Endothelial cell of umbilical vein (primary cell): ENCODE measurements around the gene SEMA6A. TPM values are rescaled to one million over a fixed set of nuclear protein-coding genes. Genes with fewer than 3 reads are reported as not detected.

Source experiments
- BruUV-seq: library from RNA; stranded (reverse); fragments of 400-500 nt; replicated peaks from 2 replicates; lab custom pipeline; 2021; lab: Mats Ljungman, UMichigan
- CTCF ChIA-PET: fragments of 300-600, 350-600 bp; sonication (Branson Sonifier 250); formaldehyde crosslinking; loops from one replicate; lab custom pipeline; 2021; ENCODE audit warnings: antibody characterized with exemption, inconsistent platforms; lab: Charles Lee
- POLR2A ChIA-PET: fragments of 300-600, 350-600 bp; sonication (Branson Sonifier 250); formaldehyde crosslinking; loops from one replicate; lab custom pipeline; 2021; ENCODE audit warnings: antibody characterized with exemption, inconsistent platforms; lab: Charles Lee
- DNase-seq: peaks from one replicate; pipeline ENCODE4 v3.0.0-alpha.2; 2011; ENCODE audit warnings: low read depth, low spot score
- FAIRE-seq: peaks from 2 replicates; lab custom pipeline; 2011; peaks lifted over from hg19 to GRCh38; lab: Jason Lieb, UNC
- H2AFZ ChIP-seq: 2 replicates; pipeline ENCODE4 v1.6.0; 2012; ENCODE audit warnings: low read depth, low read length, control low read depth, inconsistent platforms
- H3K27ac ChIP-seq: 2 replicates; pipeline ENCODE4 v1.5.1; 2011; ENCODE audit warnings: low read depth, mild to moderate bottlenecking, control low read depth, low read length, moderate library complexity; ENCODE audit not compliant: insufficient read depth
- H3K27me3 ChIP-seq, 2 experiments: 2 replicates each; pipeline versions ENCODE4 v1.6.0 to v1.6.1; 2011; ENCODE audit warnings: low read length in 2 of 2, mixed read lengths in 1 of 2; ENCODE audit not compliant: control insufficient read depth in 2 of 2, insufficient read depth in 2 of 2
- H3K36me3 ChIP-seq, 2 experiments: 2 replicates in 1 of 2; 3 replicates in 1 of 2; pipeline ENCODE4 v1.5.1; 2011; ENCODE audit warnings: low read length in 2 of 2, mild to moderate bottlenecking in 1 of 2, moderate library complexity in 1 of 2; ENCODE audit not compliant: control insufficient read depth in 2 of 2, insufficient read depth in 2 of 2; ENCODE audit errors: extremely low read depth in 1 of 2
- H3K4me1 ChIP-seq: 3 replicates; pipeline ENCODE4 v1.5.1; 2011; ENCODE audit warnings: mild to moderate bottlenecking, low read length; ENCODE audit not compliant: control insufficient read depth, insufficient read depth; ENCODE audit errors: extremely low read depth
- H3K4me2 ChIP-seq: 2 replicates; pipeline ENCODE4 v1.6.1; 2011; ENCODE audit warnings: low read length, control low read depth, mixed read lengths; ENCODE audit not compliant: insufficient read depth
- H3K4me3 ChIP-seq, 3 experiments: fragments of 200-600 bp in 1 of 3; sonication (generic), shearing (Covaris generic) in 1 of 3; replicated peaks in 1 of 3; 2 replicates each; pipeline ENCODE4 v1.5.1; 2011 to 2016; ENCODE audit warnings: control low read depth in 3 of 3, low read length in 3 of 3, mild to moderate bottlenecking in 2 of 3, inconsistent platforms in 1 of 3, low read depth in 1 of 3, moderate library complexity in 1 of 3; ENCODE audit not compliant: insufficient read depth in 1 of 3
- H3K79me2 ChIP-seq: 2 replicates; pipeline ENCODE4 v1.6.0; 2012; ENCODE audit warnings: low read length, inconsistent platforms; ENCODE audit not compliant: control insufficient read depth, insufficient read depth
- H3K9ac ChIP-seq: replicated peaks from 2 replicates; pipeline ENCODE3; 2011; ENCODE audit warnings: low read length, control low read depth; ENCODE audit not compliant: insufficient read depth; ENCODE audit errors: extremely low read depth
- H3K9me1 ChIP-seq: replicated peaks from 3 replicates; pipeline ENCODE4 v1.6.0; 2011; ENCODE audit warnings: mild to moderate bottlenecking, low read length; ENCODE audit not compliant: control insufficient read depth, insufficient read depth; ENCODE audit errors: extremely low read depth
- H3K9me3 ChIP-seq: replicated peaks from 2 replicates; pipeline ENCODE4 v1.5.1; 2012; ENCODE audit warnings: low read length, inconsistent platforms; ENCODE audit not compliant: control insufficient read depth, insufficient read depth
- H4K20me1 ChIP-seq: replicated peaks from 2 replicates; pipeline ENCODE3; 2011; ENCODE audit warnings: mild to moderate bottlenecking, low read length; ENCODE audit not compliant: control insufficient read depth, insufficient read depth; ENCODE audit errors: extremely low read depth
- CTCF ChIP-seq, 2 donors: IDR thresholded peaks; 1 replicate in 1 of 2; 2 replicates in 1 of 2; pipeline ENCODE4 v1.5.1; 2011; ENCODE audit warnings: low read length in 2 of 2, mild to moderate bottlenecking in 2 of 2, moderate library complexity in 2 of 2, control low read depth in 1 of 2, inconsistent platforms in 1 of 2, low read depth in 1 of 2; ENCODE audit not compliant: insufficient read depth in 1 of 2; ENCODE audit errors: extremely low read depth in 1 of 2
- EZH2 ChIP-seq: IDR thresholded peaks from 2 replicates; pipeline ENCODE4 v1.6.1; 2012; ENCODE audit warnings: borderline replicate concordance, low read depth, mild to moderate bottlenecking, moderate library complexity, low read length, inconsistent platforms; ENCODE audit not compliant: severe bottlenecking
- GATA2 ChIP-seq: IDR thresholded peaks from 2 replicates; pipeline ENCODE4 v1.7.0; 2011; ENCODE audit warnings: low read depth, mild to moderate bottlenecking, moderate library complexity, mixed read lengths, low read length; ENCODE audit not compliant: insufficient read length, insufficient read depth
- JUN ChIP-seq: IDR thresholded peaks from 2 replicates; pipeline ENCODE4 v1.6.1; 2011; ENCODE audit warnings: borderline replicate concordance, low read depth; ENCODE audit not compliant: insufficient read length, insufficient read depth
- MAX ChIP-seq: IDR thresholded peaks from 2 replicates; pipeline ENCODE4 v1.6.1; 2011; ENCODE audit not compliant: insufficient read depth, insufficient read length
- MYC ChIP-seq: IDR thresholded peaks from one replicate; pipeline ENCODE4 v1.6.1; 2011; ENCODE audit warnings: mild to moderate bottlenecking, low read depth, low read length
- POLR2A ChIP-seq: IDR thresholded peaks from 2 replicates; pipeline ENCODE4 v1.6.1; 2012; ENCODE audit warnings: low read depth, mild to moderate bottlenecking, control low read depth, low read length
- dilution Hi-C: fragments of 300-500 bp; cut with MboI; formaldehyde crosslinking; loops from one replicate; pipeline ENCODE4 v1.15.0; 2019; ENCODE audit warnings: low sequenced_read_pairs; ENCODE audit not compliant: extremely low pct_ligation_motif_present
- intact Hi-C: fragments of 100-400 bp; cut with micrococcal nuclease; formaldehyde crosslinking; loops from one replicate; pipeline ENCODE4 v1.10.0; 2022
- polyA plus RNA-seq, 4 experiments: library from polyadenylated mRNA; depleted of rRNA in 3 of 4; stranded (reverse) in 3 of 4; unstranded in 1 of 4; fragments of >200 nt; gene quantifications; 2 replicates each; pipeline versions ENCODE4 v1.2.1 to v1.2.3, GENCODE V29; 2011 to 2012; ENCODE audit warnings: missing spikeins in 1 of 4
- total RNA-seq: library from RNA; stranded (reverse); gene quantifications from 2 replicates; pipeline ENCODE4 v1.2.3, GENCODE V29; 2021

Gene SEMA6A
- total and polyA plus RNA-seq, 2 donors (not counting 3 experiments of a cell fraction or from before 2014, with no cell fraction given), result 0.43 to 1.5 TPM

- CTCF ChIA-PET, result interaction anchor here (1.2 kb wide), 1 partner anchor 16 kb away, joined by 3 read pairs; no protein-coding TSS in a partner anchor
- no peak for FAIRE-seq
- dilution Hi-C loops (no loop called here), intact Hi-C loops (no loop called here)
- Histone ChIP-seq H3K9me1 (no peaks in the 10 kb centered on the region), H3K4me1 (no peaks in the 10 kb centered on the region), H3K4me2 (no peak overlapping the region), H3K4me3 (no peak overlapping the region), H2AFZ (no peak overlapping the region), H3K9me3 (no peaks in the 10 kb centered on the region), H3K79me2 (no peaks in the 10 kb centered on the region), H4K20me1 (no peaks in the 10 kb centered on the region), H3K36me3 (no peaks in the 10 kb centered on the region), H3K27ac (no peak overlapping the region), H3K27me3 (no peaks in the 10 kb centered on the region), H3K9ac (no peak overlapping the region)
- no peak for DNase-seq
- POLR2A ChIA-PET, result no interaction called here
- TF ChIP-seq MAX, result no peak
- TF ChIP-seq GATA2, result no peak
- TF ChIP-seq EZH2, result no peak
- TF ChIP-seq JUN, result no peak
- TF ChIP-seq MYC, result no peak
- no peak for TF ChIP-seq CTCF (IDR thresholded peaks at IDR 0.05; ENCODE audit: extremely low read depth in 1 of 2, insufficient read depth in 1 of 2, low read depth in 1 of 2, low read length in 2 of 2)
- no peak for TF ChIP-seq POLR2A
- BruUV-seq, result no TSS peak
Observed at GRCh38 chr5:116448870-116449427, 125.7 kb downstream of the SEMA6A start.
